Colonic mucosa (tissue), 4 donors: Measurements from ENCODE around the gene TLX1. TPM values are rescaled to one million over a fixed set of nuclear protein-coding genes. Genes with fewer than 3 reads are reported as not detected.

Experiments
- DNase-seq: peaks from one replicate; pipeline ENCODE4 v3.0.0-alpha.2; 2020
- H3K27ac ChIP-seq: fragments of 200-600 bp; one replicate; pipeline ENCODE4 v1.8.0; 2021
- H3K27me3 ChIP-seq: fragments of 200-600 bp; one replicate; pipeline ENCODE4 v1.8.0; 2021
- H3K36me3 ChIP-seq: fragments of 200-600 bp; one replicate; pipeline ENCODE4 v1.8.0; 2021
- H3K4me1 ChIP-seq: fragments of 200-600 bp; one replicate; pipeline ENCODE4 v1.8.0; 2021; ENCODE audit warnings: mild to moderate bottlenecking
- H3K4me3 ChIP-seq: fragments of 200-600 bp; one replicate; pipeline ENCODE4 v1.8.0; 2021
- H3K9ac ChIP-seq, 2 donors: one replicate each; pipeline ENCODE4 v1.7.0; 2013; ENCODE audit warnings: control low read depth in 2 of 2, low read depth in 2 of 2, low read length in 2 of 2
- H3K9me3 ChIP-seq: fragments of 200-600 bp; one replicate; pipeline ENCODE4 v1.8.0; 2021
- CTCF ChIP-seq: fragments of 200-600 bp; IDR thresholded peaks from one replicate; pipeline ENCODE4 v1.8.0; 2022; ENCODE audit warnings: antibody characterized with exemption, mild to moderate bottlenecking
- intact Hi-C: fragments of 100-400 bp; cut with DNase I; formaldehyde crosslinking; loops from one replicate; pipeline ENCODE4 v1.14.1; 2022
- total RNA-seq, 2 donors: library from RNA; stranded (reverse); fragmentation: NEBNext Ultra II Directional in 1 of 2; extraction: Animal tissue kit (Norgen Biotek cat#: 25700) in 1 of 2; gene quantifications; one replicate each; pipeline ENCODE4 v1.2.1, GENCODE V29; 2021
- donor health status: healthy.
- donor health status: DM: no; HTN: no; CAD: no.
- donor health status: DM: no; HTN: no; CAD: no.

Gene TLX1
- total RNA-seq, 2 donors from 2014 or later, result 0.21 to 0.52 TPM

GRCh38 chr10:101123815-101124617 is 7.1 kb upstream of the TLX1 start:
- Histone ChIP-seq H3K9me3 (no peaks in the 10 kb centered on the region), H3K4me1 (peaks cover 14% of the 10 kb centered on the region), H3K36me3 (no peaks in the 10 kb centered on the region), H3K4me3 (peak overlapping the region; percentile 27), H3K27me3 (peaks cover 33% of the 10 kb centered on the region), H3K9ac (peak overlapping the region in 1 of 2 donors; percentile 26), H3K27ac (no peak overlapping the region)
- intact Hi-C loops, result no loop called here
- no peak for DNase-seq
- TF ChIP-seq CTCF, result no peak

DNA sequence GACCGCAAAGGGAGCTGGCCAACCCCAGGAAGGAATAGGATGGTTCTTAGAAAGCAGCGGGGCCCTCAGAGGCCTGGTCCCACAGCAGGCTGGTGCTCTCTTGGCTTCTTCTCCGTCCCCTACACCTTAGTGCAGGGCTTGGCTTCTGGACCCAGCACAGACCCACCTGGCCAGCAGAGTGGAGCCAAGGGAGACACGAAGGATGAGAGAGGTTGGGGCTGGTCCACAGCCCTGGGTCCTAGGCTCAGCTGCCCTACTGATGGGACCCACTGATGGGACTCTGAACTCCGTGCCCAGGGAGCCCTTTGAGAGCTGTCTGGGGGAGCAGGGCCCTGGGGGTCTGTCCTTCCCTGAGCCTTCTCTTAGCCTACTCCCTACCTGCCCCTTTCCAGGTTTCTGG is 6.2 kb upstream of the TLX1 start:
- intact Hi-C loops, result no loop called here
- no peak overlapping the region for H3K9ac ChIP-seq
- no peak overlapping the region for H3K4me3 ChIP-seq
- H3K4me1 ChIP-seq, result peaks cover 14% of the 10 kb centered on the region
- H3K9me3 ChIP-seq, result no peaks in the 10 kb centered on the region
- peaks cover 34% of the 10 kb centered on the region for H3K27me3 ChIP-seq
- H3K36me3 ChIP-seq, result no peaks in the 10 kb centered on the region
- TF ChIP-seq CTCF, result no peak
- H3K27ac ChIP-seq, result no peak overlapping the region
- no peak for DNase-seq

DNA sequence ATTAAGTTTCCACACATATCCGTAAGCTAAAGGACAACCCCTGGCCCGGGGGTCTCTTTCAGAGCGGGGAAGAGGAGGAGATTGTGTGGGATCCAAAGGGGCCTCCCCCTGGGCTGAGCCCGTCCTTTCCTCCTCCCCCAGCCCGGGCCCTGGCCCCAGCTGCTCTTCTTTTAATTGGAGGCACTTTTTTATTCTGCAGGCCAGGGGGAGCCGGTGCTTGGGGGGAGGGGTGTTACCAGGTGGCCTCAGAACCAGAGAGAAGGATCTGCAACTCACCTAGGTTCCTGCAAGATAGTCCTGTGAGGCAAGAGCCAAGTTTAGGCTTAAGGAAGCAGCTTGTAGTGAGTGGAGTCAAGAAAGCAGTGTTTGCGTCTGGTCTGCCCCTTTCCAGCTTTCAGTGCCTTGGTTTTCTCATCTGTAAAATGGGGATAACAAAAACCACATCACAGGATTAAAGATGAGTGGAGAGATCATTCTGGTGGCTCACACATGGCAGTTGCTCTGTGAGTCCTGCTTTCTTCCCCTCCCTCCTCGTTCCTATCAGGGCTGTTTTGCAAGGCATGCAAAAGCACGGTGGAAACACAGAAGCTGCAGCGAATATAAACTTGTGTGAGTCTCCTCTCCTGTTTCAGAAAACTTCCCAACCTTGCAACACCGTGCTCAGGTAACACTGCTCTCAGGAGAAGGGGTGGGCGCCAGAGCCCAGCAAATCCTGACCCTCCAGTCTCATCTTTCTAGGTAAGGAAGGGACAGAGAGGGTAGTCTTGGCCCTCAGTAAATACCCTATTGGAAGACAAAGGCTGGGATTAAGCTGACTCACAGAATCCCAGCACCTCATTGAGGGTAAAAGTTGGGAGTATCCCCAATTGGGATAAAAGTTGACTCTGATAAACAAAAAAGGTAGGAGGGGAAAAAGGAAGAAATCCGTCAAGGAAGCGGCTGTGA is 4.1 kb upstream of the TLX1 start:
- H3K27ac ChIP-seq, result no peak overlapping the region
- no peak overlapping the region for H3K9ac ChIP-seq
- H3K27me3 ChIP-seq, result peaks cover 50% of the 10 kb centered on the region
- H3K4me3 ChIP-seq, result no peak overlapping the region
- peaks cover 14% of the 10 kb centered on the region for H3K4me1 ChIP-seq
- H3K36me3 ChIP-seq, result no peaks in the 10 kb centered on the region
- TF ChIP-seq CTCF, result no peak
- intact Hi-C loops, result no loop called here
- no peak for DNase-seq
- no peaks in the 10 kb centered on the region for H3K9me3 ChIP-seq

DNA sequence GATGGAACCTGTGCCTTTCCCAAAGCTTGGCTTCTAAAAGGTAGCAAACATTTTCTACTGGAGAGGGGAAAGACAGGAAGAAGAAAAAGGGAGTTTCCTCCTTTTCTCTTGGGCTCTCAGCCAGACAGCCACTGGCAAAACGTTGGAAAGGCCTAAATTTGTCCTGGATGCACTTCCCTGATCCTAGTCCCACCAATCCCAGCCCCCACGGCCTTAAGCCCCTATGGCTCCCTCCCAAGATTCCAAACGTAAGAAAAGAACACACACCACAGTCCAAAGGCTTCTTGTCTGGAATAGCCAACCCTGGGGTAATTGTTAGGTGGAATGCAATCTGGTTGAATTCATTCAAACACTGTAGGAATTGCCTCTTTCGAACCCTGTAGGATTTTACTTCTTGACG is 959 bp upstream of the TLX1 start:
- H3K4me1 ChIP-seq, result peaks cover 4% of the 10 kb centered on the region
- no peaks in the 10 kb centered on the region for H3K36me3 ChIP-seq
- no peak for DNase-seq
- H3K27ac ChIP-seq, result no peak overlapping the region
- intact Hi-C loops, result no loop called here
- no peak for TF ChIP-seq CTCF
- no peaks in the 10 kb centered on the region for H3K9me3 ChIP-seq
- H3K4me3 ChIP-seq, result no peak overlapping the region
- no peak overlapping the region for H3K9ac ChIP-seq
- peaks cover 53% of the 10 kb centered on the region for H3K27me3 ChIP-seq

DNA sequence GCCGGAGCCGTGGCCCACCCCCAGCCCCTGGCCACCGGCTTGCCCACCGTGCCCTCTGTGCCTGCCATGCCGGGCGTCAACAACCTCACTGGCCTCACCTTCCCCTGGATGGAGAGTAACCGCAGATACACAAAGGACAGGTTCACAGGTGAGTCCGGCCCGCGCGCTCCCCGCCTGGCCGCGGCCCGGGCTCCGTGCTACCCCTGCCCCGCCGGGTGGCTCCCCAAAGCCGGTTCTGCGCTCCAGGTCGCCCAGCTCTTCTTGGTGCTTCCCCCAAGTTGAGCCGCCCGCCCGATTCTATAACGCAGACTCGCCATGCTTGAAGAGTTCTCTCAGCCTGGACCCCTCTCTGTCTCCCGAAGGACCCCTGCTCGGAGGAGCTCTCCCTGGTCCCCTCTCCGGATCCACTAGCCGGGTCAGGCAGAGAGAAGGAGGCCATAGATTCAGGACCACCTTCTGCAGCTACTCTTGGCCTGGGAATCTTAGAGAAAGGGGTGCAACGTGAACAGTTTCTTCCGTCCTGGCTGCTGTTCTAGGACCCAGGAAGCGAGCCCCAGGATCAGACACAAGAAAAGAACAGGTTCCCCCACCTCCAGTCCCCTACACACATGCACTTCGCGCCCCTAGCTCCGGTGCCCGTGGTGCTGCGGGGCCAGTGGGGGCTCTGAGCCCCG is 999 bp downstream of the TLX1 start:
- H3K36me3 ChIP-seq, result no peaks in the 10 kb centered on the region
- H3K4me1 ChIP-seq, result peaks cover 4% of the 10 kb centered on the region
- peaks cover 72% of the 10 kb centered on the region for H3K27me3 ChIP-seq
- no peak for TF ChIP-seq CTCF
- no peak overlapping the region for H3K9ac ChIP-seq
- intact Hi-C loops, result no loop called here
- DNase-seq, result no peak
- H3K27ac ChIP-seq, result no peak overlapping the region
- H3K4me3 ChIP-seq, result no peak overlapping the region
- no peaks in the 10 kb centered on the region for H3K9me3 ChIP-seq
